Ascending aorta (tissue), 2 donors: ENCODE measurements around the gene PPFIA2. TPM values are rescaled to one million over a fixed set of nuclear protein-coding genes. Genes with fewer than 3 reads are reported as not detected.

Experiments used
- DNase-seq, 2 donors: peaks; one replicate each; pipeline ENCODE4 v3.0.0-alpha.2; 2019; ENCODE audit warnings: low spot score in 2 of 2
- H3K27ac ChIP-seq, 2 donors: fragments of 200-600 bp; sonication (generic); one replicate each; pipeline ENCODE4 v1.5.1; 2016 to 2017; ENCODE audit warnings: mild to moderate bottlenecking in 1 of 2
- H3K27me3 ChIP-seq: fragments of 200-600 bp; sonication (generic); one replicate; pipeline ENCODE4 v1.5.1; 2017
- H3K36me3 ChIP-seq, 2 donors: fragments of 200-600 bp; sonication (generic); one replicate each; pipeline ENCODE4 v1.5.1; 2016
- H3K4me1 ChIP-seq, 2 donors: fragments of 200-600 bp; sonication (generic); one replicate each; pipeline ENCODE4 v1.5.1; 2016 to 2017; ENCODE audit warnings: mild to moderate bottlenecking in 1 of 2
- H3K4me3 ChIP-seq, 2 donors: fragments of 200-600 bp; sonication (generic); one replicate each; pipeline ENCODE4 v1.5.1; 2016 to 2017; ENCODE audit warnings: mild to moderate bottlenecking in 1 of 2
- H3K9me3 ChIP-seq, 2 donors: fragments of 200-600 bp; sonication (generic); one replicate each; pipeline ENCODE4 v1.5.1; 2016
- intact Hi-C: fragments of 100-400 bp; cut with DNase I; formaldehyde crosslinking; loops from one replicate; pipeline ENCODE4 v1.15.1; 2023
- total RNA-seq: library from RNA; depleted of rRNA; stranded (reverse); fragments of >200 nt; gene quantifications from one replicate; pipeline ENCODE4 v1.1.0, GENCODE V29; 2016
- TF ChIP-seq, protein P1 (sequence below), 3 experiments: fragments of 200-600 bp in 2 of 3; fragments of 450-650 bp in 1 of 3; sonication (generic) in 2 of 3; IDR thresholded peaks; one replicate each; pipeline ENCODE4 v1.5.1; 2016 to 2019; ENCODE audit warnings: antibody characterized with exemption in 3 of 3, mild to moderate bottlenecking in 1 of 3, moderate library complexity in 1 of 3

Gene PPFIA2
- total RNA-seq, 1 donor from 2014 or later, result 15.0 TPM

DNA sequence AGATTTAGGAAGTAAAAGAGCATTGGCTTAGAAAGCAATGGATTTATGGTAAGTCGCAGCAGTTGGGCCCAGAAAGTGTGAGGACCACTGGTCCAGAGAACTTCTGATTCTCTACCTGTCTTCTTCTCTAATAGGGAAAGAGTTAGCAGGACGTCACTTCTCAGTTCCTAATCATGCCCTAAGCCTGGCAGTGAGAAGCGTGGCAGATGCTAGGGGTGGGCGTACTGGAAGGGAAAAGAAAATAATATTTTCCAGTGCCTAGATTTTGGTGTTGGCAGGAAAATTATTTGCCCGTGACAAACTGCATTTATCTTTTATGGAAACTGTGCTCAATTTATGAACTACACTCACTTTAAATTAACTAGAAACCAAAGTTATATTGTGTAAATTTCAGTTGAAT lies 212.3 kb downstream of the PPFIA2 start:
- H3K9me3 ChIP-seq, result no peaks in the 10 kb centered on the region
- DNase-seq, result no peak
- intact Hi-C loops, result no loop called here
- no peak overlapping the region for H3K4me3 ChIP-seq
- no peaks in the 10 kb centered on the region for H3K27me3 ChIP-seq
- H3K36me3 ChIP-seq, result no peaks in the 10 kb centered on the region
- no peaks in the 10 kb centered on the region for H3K4me1 ChIP-seq
- TF ChIP-seq, protein P1, sequence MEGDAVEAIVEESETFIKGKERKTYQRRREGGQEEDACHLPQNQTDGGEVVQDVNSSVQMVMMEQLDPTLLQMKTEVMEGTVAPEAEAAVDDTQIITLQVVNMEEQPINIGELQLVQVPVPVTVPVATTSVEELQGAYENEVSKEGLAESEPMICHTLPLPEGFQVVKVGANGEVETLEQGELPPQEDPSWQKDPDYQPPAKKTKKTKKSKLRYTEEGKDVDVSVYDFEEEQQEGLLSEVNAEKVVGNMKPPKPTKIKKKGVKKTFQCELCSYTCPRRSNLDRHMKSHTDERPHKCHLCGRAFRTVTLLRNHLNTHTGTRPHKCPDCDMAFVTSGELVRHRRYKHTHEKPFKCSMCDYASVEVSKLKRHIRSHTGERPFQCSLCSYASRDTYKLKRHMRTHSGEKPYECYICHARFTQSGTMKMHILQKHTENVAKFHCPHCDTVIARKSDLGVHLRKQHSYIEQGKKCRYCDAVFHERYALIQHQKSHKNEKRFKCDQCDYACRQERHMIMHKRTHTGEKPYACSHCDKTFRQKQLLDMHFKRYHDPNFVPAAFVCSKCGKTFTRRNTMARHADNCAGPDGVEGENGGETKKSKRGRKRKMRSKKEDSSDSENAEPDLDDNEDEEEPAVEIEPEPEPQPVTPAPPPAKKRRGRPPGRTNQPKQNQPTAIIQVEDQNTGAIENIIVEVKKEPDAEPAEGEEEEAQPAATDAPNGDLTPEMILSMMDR (IDR thresholded peaks at IDR 0.05), result no peak
- H3K27ac ChIP-seq, result no peak overlapping the region

- Histone ChIP-seq H3K9me3 (no peaks in the 10 kb centered on the region), H3K27me3 (no peaks in the 10 kb centered on the region), H3K27ac (no peak overlapping the region), H3K36me3 (no peaks in the 10 kb centered on the region), H3K4me3 (no peak overlapping the region), H3K4me1 (no peaks in the 10 kb centered on the region)
- no peak for DNase-seq
- TF ChIP-seq, protein P1 (IDR thresholded peaks at IDR 0.05), result no peak
- intact Hi-C loops, result no loop called here
These were observed 215.5 kb downstream of the PPFIA2 start for GRCh38 chr12:81543621-81544139.

- TF ChIP-seq, protein P1 (IDR thresholded peaks at IDR 0.05), result no peak
- no peak for DNase-seq
- Histone ChIP-seq H3K36me3 (no peaks in the 10 kb centered on the region), H3K4me1 (no peaks in the 10 kb centered on the region), H3K27ac (no peak overlapping the region), H3K27me3 (no peaks in the 10 kb centered on the region), H3K4me3 (no peak overlapping the region), H3K9me3 (no peaks in the 10 kb centered on the region)
- intact Hi-C loops, result no loop called here
These were observed 216.8 kb downstream of the PPFIA2 start for GRCh38 chr12:81542065-81543010.

DNA sequence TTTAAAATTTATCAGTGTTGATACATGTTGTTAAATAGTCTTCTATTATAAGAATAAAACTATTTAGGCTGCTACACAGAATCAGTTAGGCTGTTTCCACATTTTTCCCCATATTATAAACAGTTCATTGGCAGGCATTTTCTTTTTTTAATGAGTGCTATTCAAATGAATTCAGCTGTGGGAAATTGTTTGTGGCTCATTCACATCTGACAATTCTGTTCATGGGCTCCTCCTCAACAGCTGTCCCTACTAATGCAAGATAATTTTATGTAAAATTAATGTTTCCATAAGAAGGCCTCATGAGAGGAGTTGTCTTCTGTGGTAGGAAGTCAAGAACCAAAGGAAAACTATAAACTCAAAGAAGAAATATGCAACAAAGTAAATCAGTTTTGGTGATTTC lies 218.0 kb downstream of the PPFIA2 start:
- H3K36me3 ChIP-seq, result no peaks in the 10 kb centered on the region
- TF ChIP-seq, protein P1 (IDR thresholded peaks at IDR 0.05), result no peak
- H3K4me1 ChIP-seq, result no peaks in the 10 kb centered on the region
- H3K27me3 ChIP-seq, result no peaks in the 10 kb centered on the region
- no peak overlapping the region for H3K4me3 ChIP-seq
- H3K9me3 ChIP-seq, result no peaks in the 10 kb centered on the region
- intact Hi-C loops, result no loop called here
- no peak overlapping the region for H3K27ac ChIP-seq
- DNase-seq, result no peak

DNA sequence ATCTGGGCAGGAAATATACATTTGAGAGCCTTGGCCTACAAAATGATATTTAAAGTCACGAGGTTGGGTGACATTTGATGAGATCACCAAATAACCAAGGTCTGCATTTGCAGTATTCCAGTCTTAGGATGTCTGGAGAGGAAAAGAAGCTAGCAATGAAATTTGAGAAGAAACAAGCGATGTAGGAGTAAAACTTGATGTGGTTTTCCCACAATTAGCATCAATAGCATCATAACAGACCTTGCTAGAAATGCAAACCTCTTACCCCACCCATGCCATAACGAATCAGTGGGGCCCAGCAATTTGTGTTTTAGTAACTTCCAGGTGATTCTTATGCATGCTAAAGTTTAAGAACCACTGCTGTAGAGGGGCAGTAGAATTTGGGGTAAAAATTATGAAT lies 219.9 kb downstream of the PPFIA2 start:
- TF ChIP-seq, protein P1 (IDR thresholded peaks at IDR 0.05), result no peak
- no peaks in the 10 kb centered on the region for H3K27me3 ChIP-seq
- intact Hi-C loops, result no loop called here

More for the DNA sequence above, 219.9 kb downstream of the PPFIA2 start:
- no peak for DNase-seq
- Histone ChIP-seq H3K27ac (no peak overlapping the region), H3K36me3 (no peaks in the 10 kb centered on the region), H3K4me1 (no peaks in the 10 kb centered on the region), H3K4me3 (no peak overlapping the region), H3K9me3 (no peaks in the 10 kb centered on the region)
